Measurements from ENCODE around the gene KPNA6.
"Not testable (repeated sequence)": the region's sequence is repeated elsewhere in the genome, so short reads cannot be mapped to it uniquely, and the experiment has no call there.

The KPNA6 gene

DNA sequence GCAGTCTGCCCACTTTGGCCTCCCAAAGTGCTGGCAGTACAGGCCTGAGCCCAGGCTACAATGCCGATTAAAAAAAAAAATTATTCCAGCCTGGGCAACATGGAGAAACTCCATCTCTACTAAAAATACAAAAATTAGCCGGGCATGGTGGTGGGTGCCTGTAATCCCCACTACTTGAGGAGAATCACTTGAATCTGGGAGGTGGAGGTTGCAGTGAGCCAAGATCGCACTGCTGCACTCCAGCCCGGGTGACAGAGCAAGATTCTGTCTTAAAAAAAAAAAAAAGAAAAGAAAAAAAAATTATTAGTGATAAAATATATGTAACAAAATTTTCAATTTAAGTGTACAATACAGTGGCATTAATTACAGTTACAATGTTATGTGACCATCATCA, 35.4 kb downstream of the KPNA6 start:
- DNase-seq: not testable (repeated sequence)

- DNase-seq: no peak
Measured at GRCh38 chr1:32144033-32144432, 36.2 kb downstream of the KPNA6 start.

- not testable (repeated sequence) for DNase-seq
Measured at GRCh38 chr1:32147799-32148198, 39.9 kb downstream of the KPNA6 start.

GRCh38 chr1:32150847-32151246, 43.0 kb downstream of the KPNA6 start:
- DNase-seq: no peak

GRCh38 chr1:32151319-32151787, 43.5 kb downstream of the KPNA6 start:
- DNase-seq: no peak

DNA sequence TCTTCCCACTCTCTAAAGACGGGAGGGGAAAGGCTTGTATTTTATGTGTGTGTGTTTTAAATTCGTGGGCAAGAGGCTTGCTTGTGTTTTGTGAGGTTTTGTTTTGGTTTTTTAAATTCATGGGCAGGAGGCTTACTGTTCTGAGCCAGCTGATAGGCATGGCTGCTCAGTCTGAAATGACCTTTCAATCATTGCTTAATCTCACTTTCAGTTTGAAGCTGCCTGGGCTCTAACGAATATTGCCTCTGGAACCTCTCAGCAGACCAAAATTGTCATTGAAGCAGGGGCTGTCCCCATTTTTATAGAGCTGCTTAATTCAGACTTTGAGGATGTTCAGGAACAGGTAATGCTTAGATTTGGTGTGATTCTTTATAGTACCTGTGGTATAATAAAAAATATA, 51.3 kb downstream of the KPNA6 start:
- no peak for DNase-seq

DNA sequence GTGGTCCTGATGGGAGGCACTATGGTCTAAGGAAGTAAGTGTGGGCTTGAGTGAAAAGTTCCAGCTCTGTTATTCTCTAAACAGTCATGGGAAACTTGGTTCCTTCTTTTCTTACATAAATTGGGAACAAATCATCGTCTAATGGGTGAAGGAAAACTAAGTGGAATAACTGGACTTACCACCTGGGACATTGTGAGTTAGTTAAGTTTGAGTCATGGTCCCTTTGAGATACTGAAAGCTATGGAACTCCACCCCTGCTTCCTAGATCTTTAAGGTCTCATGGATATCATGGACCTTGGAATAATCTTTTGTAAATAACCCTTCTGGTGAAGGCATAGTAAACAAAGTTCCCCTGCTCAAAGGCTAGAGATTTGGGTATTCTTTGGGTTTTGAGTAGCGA, 55.5 kb downstream of the KPNA6 start:
- DNase-seq: no peak

- not testable (repeated sequence) for DNase-seq
Measured at GRCh38 chr1:32165633-32166032, 57.8 kb downstream of the KPNA6 start.

DNA sequence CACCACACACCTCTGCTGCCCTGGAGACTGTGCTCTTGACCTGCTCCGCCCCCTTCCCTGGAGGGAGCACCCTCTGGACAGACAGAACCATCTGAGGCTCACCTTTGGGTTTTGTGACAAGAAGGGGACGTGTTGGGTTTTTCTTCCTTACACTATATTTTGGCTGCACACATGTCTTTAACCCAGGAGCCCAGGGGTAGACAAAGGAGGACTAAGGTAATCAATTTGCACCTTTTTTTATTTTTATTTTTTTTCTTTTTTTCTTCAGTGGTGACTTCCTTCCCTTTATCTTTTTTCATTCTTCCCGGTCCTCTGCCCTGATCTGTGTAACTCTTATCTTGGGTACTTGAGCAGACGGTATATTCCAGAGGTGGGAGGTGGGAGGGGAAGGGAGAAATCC, 63.1 kb downstream of the KPNA6 start:
- DNase-seq: no peak

DNA sequence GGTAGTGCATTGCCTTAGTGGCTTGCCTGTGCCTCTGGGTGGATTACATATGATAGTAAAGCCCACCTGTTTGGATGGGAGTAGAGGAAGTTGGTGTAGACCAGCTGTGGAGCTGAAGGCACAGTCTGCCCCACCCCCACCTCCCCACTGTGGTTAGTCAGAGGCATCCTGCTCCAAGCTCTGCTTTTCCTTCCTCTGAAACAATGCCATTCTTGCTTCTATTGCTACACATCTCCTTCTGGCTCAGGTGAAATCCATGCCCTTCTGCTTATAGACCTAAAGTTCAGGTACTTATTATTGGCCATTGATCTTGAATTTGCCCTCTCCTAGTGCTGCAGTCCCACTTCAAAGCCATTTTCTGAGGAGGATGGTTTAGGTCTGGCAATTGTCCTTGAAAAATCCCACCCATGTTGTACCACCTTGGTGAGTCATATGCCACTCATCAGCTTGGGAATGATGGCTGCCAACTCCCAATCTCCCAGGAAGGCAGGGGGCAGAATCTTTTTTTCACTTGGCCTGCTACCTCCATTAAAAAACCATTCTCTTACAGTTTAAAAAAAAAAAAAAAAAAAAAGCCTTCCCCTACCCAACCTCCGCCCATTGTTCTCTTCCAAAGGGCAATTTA, 64.9 kb downstream of the KPNA6 start:
- DNase-seq: no peak

DNA sequence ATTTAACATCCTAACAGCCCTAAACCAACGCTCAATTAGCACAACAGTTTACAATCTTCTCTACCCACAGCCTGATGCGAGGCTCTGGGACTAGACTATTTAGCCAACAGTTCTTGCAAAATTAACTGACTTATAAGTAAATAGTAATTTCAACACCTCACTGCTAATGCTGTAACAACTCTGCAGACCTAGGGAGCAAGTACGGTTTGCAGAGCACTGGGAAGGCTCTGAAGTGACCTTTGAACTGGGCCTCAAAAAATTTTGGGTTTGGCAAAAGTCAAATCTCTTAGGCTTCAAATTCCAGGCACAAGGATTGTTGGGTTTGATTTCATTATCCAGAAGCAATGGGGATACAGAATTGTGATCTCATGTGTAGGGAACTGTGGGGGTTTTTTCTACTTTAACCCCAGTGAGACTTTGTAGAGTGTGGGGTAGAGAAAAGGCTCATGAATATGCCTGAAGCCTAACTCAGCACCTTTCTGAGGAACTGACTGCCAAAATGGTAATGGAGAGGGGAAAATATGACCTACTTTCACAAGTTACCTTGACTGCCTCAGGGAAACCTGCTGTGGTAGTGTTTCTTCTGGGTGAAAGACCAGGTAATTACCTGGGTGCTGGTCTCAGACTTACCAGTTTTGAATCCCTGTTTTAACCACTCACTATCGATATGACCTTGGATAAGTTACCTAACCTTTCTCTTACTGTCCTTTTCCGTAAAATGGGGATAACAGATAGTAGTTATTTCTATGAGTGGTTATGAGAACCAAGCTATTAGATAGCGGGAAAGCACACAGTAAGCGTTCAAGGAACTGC, 70.7 kb downstream of the KPNA6 start:
- no peak for DNase-seq

- DNase-seq: no peak
Measured at GRCh38 chr1:32179193-32179442, 71.3 kb downstream of the KPNA6 start.

DNA sequence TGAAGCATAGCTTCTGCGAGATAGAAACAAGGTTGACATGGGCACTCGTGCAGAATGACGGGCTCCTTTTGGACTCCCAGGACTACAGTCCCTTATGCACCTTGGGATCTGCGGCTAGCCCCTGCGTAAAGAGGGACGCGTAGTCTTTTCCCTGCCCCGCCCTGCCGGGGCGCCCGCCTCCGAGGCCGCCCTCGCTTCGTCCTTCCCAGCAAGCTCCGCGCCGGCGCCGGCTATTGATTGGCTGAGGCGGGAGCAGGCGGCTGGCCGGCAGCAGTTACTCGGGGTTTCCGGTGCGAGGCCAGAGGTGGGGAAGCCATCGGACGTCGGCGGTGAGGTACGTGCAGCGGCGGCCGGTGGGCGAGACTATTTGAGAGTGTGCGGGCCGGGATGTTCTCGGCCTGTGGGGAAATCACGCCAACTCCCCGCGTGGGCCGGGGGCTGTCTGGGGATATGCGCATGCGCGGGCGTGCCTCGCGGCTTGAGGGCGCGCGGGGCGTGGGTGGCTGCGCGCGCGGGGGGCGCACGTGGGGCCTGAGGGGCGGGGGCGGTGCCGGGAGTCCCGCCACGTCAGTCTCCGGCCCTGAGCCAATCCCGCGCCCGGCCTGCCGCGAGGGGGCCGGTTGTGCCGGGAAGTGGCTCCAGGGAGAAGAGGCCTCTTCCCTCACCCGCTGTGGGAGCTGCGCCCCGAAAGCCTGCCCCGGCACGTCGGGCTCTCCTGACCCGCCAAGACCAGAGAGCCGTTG, 71.8 kb downstream of the KPNA6 start, which contains the start of gene TXLNA:
Gene TXLNA (plus strand): TSS at position 233 of the 743 bp plus-strand sequence. CDS start 671 bp downstream, outside the sequence.
- DNase-seq: peak; percentile 89

DNA sequence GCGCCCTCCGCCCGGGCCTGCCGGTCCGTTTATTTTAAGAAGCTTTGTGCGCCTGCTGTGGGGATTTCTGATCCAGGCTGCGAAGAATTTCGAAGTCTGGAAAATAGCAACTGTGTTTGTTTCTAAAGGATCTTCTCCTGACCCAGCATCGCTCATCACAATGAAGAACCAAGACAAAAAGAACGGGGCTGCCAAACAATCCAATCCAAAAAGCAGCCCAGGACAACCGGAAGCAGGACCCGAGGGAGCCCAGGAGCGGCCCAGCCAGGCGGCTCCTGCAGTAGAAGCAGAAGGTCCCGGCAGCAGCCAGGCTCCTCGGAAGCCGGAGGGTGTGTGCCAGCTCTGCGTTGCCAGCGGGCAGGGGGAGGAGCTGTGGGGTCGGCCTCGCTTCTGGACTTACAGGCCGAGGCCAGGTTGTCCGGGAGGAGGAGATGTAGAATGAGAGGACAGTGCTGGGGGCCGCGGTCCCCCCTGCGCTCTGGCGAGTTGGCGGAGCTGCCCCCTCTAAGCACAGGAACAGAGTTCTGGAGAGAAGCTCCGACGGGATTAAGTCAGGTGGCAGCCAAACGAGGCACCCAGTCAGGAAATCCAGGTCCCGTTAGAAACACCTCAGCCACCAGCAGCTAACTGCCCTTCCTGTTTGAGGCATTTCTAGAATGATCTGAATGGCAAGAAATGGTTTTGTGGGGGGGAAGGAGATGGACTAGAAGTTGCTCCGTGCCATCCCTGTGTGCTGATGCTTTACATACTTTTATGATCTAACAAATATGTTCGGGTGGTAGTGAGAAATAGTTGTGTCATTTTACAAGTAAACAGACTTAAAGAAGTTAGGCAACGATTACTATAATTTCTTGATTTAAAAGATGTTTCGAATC, 72.6 kb downstream of the KPNA6 start:
- peak; percentile 10 to 32 for DNase-seq

DNA sequence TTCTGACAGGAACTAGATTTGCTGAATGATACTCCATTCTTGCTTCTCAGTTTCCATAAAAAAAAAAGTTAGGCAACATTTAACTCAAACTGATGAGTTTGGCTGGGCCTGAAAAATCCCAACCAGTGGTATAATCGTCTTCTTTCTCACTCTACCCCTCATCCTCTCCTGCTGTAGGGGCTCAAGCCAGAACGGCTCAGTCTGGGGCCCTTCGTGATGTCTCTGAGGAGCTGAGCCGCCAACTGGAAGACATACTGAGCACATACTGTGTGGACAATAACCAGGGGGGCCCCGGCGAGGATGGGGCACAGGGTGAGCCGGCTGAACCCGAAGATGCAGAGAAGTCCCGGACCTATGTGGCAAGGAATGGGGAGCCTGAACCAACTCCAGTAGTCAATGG, 73.2 kb downstream of the KPNA6 start:
- DNase-seq: no peak

- no peak for DNase-seq
Measured at GRCh38 chr1:32181563-32181962, 73.7 kb downstream of the KPNA6 start.

GRCh38 chr1:32182060-32182459, 74.2 kb downstream of the KPNA6 start:
- no peak for DNase-seq

GRCh38 chr1:32184650-32185049, 76.8 kb downstream of the KPNA6 start:
- no peak for DNase-seq

- DNase-seq: no peak
Measured at GRCh38 chr1:32186077-32186476, 78.2 kb downstream of the KPNA6 start.

GRCh38 chr1:32186491-32186890, 78.6 kb downstream of the KPNA6 start:
- DNase-seq: no peak

GRCh38 chr1:32187850-32188249, 80.0 kb downstream of the KPNA6 start:
- DNase-seq: no peak

- DNase-seq: no peak
Measured at GRCh38 chr1:32192220-32192948, 84.5 kb downstream of the KPNA6 start.

All from stimulated activated CD4-positive, alpha-beta T cell treated with anti-CD3 and anti-CD28 coated beads, Interleukin-4, amount 100 ng/mL, for 4 hours (primary cell).